ENCODE measurements around the gene ABCB9.

ABCB9 gene

DNA sequence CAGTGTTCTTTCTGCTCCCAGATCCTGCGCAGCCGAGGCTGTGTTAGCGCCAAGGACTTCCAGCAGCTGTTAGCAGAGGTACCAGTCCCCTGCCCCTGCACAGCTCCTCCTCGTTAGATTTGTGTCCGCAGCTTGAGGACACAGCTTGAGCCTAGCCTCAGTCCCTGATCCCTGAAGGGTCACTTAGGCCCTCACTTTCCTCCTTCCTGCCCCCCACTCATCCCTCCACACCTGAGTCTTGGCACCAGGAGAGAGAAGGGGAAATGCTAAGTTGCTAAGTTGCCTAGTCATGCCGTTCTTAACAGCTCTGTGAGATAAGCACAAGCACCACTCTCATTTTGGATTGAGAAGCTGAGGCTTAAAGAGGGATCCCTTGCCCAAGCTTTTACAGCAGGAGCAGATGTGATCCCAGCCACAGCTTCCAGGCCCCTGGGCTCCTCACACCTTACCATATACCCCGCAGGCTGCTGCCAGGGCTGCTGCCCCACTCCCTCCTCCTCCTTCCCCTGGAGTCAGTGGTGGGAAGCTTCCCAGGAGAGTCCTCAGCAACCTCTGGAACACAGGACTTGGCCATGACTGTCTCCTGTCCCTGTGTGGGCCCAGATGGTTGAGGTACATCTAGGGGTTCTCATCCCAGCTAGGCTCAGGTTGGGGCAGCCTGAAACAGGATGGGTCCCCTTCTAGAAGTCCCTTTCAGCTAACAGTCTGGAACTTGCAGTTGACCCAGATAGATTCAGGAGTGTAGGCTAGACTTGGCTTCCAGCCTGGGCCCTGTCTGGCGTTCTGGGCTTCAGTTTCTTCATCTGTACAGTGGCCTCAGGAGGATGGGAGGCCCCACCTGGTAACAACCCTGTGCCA is 9.8 kb upstream of the ABCB9 start:
- no CpG with 5 or more reads among the region's 8 CpGs for WGBS (ENCODE audit: insufficient coverage, insufficient read length)
- no peak for DNase-seq (ENCODE audit: low read depth, low spot score)
- Histone ChIP-seq H3K4me3 (ENCODE audit: low read length) (peak overlapping the region; percentile 100; the same call in 1 of the 2 replicates), H3K9me3 (ENCODE audit: control insufficient read depth, insufficient read depth, low read length) (no peaks in the 10 kb centered on the region), H3K4me1 (ENCODE audit: control insufficient read depth, insufficient read depth, low read length) (no peaks in the 10 kb centered on the region), H3K27ac (ENCODE audit: low read length) (no peak overlapping the region), H3K27me3 (ENCODE audit: control insufficient read depth, insufficient read depth, low read length) (no peaks in the 10 kb centered on the region), H3K36me3 (ENCODE audit: control insufficient read depth, insufficient read depth, low read length) (no peaks in the 10 kb centered on the region; the same call in 1 of the 2 replicates)

DNA sequence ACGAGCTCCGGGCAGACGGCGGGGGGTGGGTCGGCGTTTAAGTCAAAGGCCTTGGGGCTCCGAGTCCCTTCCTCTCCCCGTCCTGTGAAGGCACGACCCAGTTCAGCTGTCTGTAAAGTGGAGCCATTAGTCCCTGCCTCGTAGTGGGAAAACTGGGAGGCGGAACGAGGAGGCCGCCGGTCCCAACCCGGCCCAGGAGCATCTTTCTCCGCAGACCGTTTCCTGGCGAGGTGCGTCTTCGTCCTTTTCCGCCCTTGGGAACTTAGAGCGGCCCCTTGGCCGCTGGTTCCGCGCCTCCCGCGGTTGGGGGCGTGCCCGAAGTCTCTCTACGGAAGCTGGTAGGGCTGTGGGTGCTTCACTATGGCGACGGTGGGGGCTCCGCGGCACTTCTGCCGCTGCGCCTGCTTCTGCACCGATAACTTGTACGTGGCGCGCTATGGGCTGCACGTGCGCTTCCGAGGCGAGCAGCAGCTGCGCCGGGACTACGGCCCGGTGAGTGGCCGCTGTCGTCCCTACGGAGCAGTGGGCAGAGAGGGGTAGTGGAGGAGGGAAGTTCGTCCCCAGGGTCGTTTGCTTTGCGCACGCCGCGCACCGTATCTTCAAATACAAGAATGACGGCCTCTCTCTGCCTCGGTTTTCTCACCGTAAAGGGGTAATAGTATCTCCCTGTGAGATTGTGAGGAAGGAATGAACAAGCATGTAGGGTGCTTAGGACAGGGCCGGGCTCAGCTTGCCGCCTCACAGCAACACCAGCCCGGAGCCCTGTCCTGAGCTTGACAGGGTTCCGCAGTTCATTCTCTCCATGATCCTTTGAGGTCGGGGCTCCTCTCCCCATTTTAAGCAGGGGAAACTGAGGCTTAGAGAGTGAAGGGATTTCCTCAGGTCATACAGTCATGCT is 8.9 kb upstream of the ABCB9 start, which contains the start of gene OGFOD2:
TSS of gene OGFOD2 (plus strand) at position 353 of the 898 bp plus-strand sequence. CDS start at position 361, 8 bp downstream.
- no peaks in the 10 kb centered on the region for H3K27me3 ChIP-seq (ENCODE audit: control insufficient read depth, insufficient read depth, low read length)
- H3K4me3 ChIP-seq (ENCODE audit: low read length), result peak within 1 kb of the TSS; percentile 100
- H3K36me3 ChIP-seq (ENCODE audit: control insufficient read depth, insufficient read depth, low read length), result no peaks in the 10 kb centered on the region; the same call in 1 of the 2 replicates
- no CpG with 5 or more reads among the region's 66 CpGs for WGBS (ENCODE audit: insufficient coverage, insufficient read length)
- no peaks in the 10 kb centered on the region for H3K4me1 ChIP-seq (ENCODE audit: control insufficient read depth, insufficient read depth, low read length)
- H3K27ac ChIP-seq (ENCODE audit: low read length), result no peak within 1 kb of the TSS
- H3K9me3 ChIP-seq (ENCODE audit: control insufficient read depth, insufficient read depth, low read length), result no peaks in the 10 kb centered on the region
- DNase-seq (ENCODE audit: low read depth, low spot score), result peak; percentile 70

DNA sequence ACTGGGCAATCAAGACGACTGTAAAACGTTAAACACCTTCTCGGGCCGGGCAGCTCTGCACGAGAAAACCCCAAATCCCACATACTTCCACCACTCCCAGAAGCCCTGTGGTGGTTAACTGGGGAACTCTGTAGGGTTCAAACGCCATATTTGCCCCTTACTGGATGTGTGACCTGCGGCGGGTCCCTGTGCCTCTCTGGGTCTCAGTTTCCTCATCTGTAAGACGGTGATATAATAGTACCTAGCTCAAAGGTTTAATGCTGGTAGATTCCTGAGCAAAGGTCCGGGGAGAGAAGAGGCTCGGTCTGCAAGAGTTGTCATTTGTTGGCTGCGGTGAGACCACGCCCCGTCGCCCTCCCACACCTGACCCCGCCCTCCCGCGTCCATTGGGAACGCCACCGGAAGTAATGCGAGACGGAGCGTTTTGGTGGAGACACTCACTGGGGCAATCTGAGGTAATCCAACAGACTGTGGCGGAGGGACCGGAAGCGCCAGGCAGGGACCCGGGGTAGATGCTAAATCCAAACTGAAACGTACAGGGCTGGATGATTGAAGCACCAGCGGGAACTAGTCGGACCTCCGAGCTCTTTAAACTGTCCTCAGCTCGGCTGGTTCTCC is 8.1 kb upstream of the ABCB9 start:
- Histone ChIP-seq H3K4me1 (ENCODE audit: control insufficient read depth, insufficient read depth, low read length) (no peaks in the 10 kb centered on the region), H3K36me3 (ENCODE audit: control insufficient read depth, insufficient read depth, low read length) (no peaks in the 10 kb centered on the region; the same call in 1 of the 2 replicates), H3K9me3 (ENCODE audit: control insufficient read depth, insufficient read depth, low read length) (no peaks in the 10 kb centered on the region), H3K27ac (ENCODE audit: low read length) (no peak overlapping the region), H3K4me3 (ENCODE audit: low read length) (peak overlapping the region; percentile 100; the same call in 1 of the 2 replicates), H3K27me3 (ENCODE audit: control insufficient read depth, insufficient read depth, low read length) (no peaks in the 10 kb centered on the region)
- DNase-seq (ENCODE audit: low read depth, low spot score), result peak; percentile 93
- WGBS (ENCODE audit: insufficient coverage, insufficient read length), result no CpG with 5 or more reads among the region's 32 CpGs

DNA sequence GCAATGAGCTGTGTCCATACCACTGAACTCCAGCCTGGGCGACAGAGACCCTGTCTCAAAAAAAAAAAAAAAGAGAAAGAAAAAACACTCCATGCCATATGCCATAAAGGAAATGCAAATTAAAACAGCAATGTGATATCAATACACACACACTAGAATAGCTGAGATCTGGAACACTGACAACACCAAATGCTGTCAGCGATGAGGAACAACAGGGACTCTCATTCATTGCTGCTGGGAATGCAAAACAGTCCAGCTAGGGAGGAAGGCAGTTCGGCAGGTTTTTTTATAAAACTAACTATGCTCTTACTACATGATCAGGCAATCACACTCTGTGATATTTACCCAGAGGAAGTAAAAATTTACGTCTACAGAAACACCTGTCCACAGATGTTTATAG is 3.4 kb upstream of the ABCB9 start:
- H3K27me3 ChIP-seq (ENCODE audit: control insufficient read depth, insufficient read depth, low read length), result no peaks in the 10 kb centered on the region
- no peaks in the 10 kb centered on the region for H3K36me3 ChIP-seq (ENCODE audit: control insufficient read depth, insufficient read depth, low read length)
- no peak for DNase-seq (ENCODE audit: low read depth, low spot score)
- H3K4me1 ChIP-seq (ENCODE audit: control insufficient read depth, insufficient read depth, low read length), result peaks cover 2% of the 10 kb centered on the region; the same call in 1 of the 2 replicates
- WGBS (ENCODE audit: insufficient coverage, insufficient read length), result no CpG with 5 or more reads among the region's 4 CpGs
- no peak overlapping the region for H3K4me3 ChIP-seq (ENCODE audit: low read length)
- no peaks in the 10 kb centered on the region for H3K9me3 ChIP-seq (ENCODE audit: control insufficient read depth, insufficient read depth, low read length)
- no peak overlapping the region for H3K27ac ChIP-seq (ENCODE audit: low read length)

DNA sequence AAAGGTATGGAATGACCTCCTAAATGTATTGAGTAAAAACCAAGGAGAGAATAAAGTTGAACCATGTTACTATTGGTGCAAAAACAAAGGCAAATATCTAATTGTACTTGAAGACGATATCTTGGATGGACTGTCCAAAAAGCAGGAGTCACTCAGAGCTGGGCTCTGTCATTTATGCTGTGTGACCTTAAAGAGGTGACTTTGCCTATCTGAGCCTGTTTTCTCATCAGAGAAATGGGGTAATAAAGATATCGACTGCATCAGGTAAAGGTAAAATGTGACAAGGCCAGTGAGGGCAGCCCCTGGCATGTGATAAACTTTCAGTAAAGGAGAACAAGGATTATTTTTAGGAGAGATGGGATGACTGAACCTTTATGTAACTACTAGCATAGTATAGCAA is 1.8 kb upstream of the ABCB9 start:
- Histone ChIP-seq H3K9me3 (ENCODE audit: control insufficient read depth, insufficient read depth, low read length) (no peaks in the 10 kb centered on the region), H3K36me3 (ENCODE audit: control insufficient read depth, insufficient read depth, low read length) (no peaks in the 10 kb centered on the region), H3K4me3 (ENCODE audit: low read length) (no peak overlapping the region), H3K4me1 (ENCODE audit: control insufficient read depth, insufficient read depth, low read length) (peaks cover 5% of the 10 kb centered on the region; the same call in 1 of the 2 replicates), H3K27ac (ENCODE audit: low read length) (no peak overlapping the region), H3K27me3 (ENCODE audit: control insufficient read depth, insufficient read depth, low read length) (no peaks in the 10 kb centered on the region)
- DNase-seq (ENCODE audit: low read depth, low spot score), result no peak
- no CpG with 5 or more reads among the region's 2 CpGs for WGBS (ENCODE audit: insufficient coverage, insufficient read length)

DNA sequence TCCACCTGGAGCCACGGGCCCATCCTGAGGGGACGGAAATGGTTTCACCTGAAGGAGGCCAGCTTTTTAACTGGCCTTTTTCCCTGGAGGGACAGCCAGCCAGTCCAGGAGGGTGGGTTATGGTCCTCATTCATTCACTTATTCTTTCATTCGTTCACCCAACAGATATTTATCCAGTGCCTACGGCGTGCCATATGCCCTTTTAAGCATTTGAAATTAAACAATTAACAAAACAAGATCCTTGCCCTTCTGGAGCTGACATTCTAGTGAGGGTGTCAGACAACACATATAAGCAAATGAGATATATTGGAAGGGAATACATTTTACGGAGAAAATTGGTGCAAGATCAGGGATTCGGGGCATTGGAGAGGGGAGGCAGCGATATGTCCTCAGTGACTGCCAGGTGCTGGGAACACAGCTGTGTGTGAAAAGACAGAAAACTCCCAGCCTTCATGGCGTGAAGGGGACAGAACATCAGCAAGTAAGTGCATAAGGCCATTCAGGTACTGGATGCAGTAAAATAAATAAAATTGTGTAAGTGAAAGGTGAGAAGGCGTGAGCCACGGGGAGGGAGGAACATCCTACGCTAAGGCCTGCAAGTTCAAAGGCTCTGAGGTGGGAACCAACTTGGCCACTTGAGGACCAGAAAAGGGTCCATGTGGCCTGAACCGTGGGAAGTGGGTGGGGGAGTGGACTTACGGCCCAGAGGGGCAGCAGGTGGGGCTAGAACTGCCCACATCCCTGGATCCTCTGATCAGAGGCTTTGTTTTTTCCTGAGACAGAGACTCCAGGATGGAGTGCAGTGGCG is 684 bp upstream of the ABCB9 start:
- DNase-seq (ENCODE audit: low read depth, low spot score), result no peak
- Histone ChIP-seq H3K9me3 (ENCODE audit: control insufficient read depth, insufficient read depth, low read length) (no peaks in the 10 kb centered on the region), H3K27ac (ENCODE audit: low read length) (no peak overlapping the region), H3K4me1 (ENCODE audit: control insufficient read depth, insufficient read depth, low read length) (peaks cover 5% of the 10 kb centered on the region; the same call in 1 of the 2 replicates), H3K4me3 (ENCODE audit: low read length) (no peak overlapping the region), H3K27me3 (ENCODE audit: control insufficient read depth, insufficient read depth, low read length) (no peaks in the 10 kb centered on the region), H3K36me3 (ENCODE audit: control insufficient read depth, insufficient read depth, low read length) (no peaks in the 10 kb centered on the region)
- WGBS (ENCODE audit: insufficient coverage, insufficient read length), result no CpG with 5 or more reads among the region's 15 CpGs

DNA sequence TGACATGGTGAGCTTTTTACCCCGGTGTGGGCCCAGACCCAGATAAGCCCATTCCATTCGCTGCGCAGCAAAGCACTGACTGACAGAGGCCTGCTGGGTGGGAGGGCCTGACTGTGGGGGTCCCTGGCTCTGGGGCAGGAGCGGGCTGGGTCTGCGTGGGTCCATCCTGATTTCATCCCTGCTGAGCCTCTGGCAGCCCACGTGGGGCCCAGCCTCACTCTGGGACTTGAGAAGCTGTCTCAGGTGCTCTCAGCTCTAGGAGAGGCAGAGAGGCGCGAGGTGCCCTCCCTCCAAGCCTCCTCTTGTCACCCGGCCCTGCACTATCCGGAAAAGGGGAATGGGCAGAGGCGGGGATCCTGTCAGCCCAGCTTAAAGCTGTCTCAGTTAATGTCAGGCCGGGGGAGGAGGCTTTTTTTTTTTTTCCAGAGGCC is 927 bp downstream of the ABCB9 start:
- H3K27me3 ChIP-seq (ENCODE audit: control insufficient read depth, insufficient read depth, low read length), result no peaks in the 10 kb centered on the region
- no CpG with 5 or more reads among the region's 12 CpGs for WGBS (ENCODE audit: insufficient coverage, insufficient read length)
- no peak overlapping the region for H3K4me3 ChIP-seq (ENCODE audit: low read length)
- H3K9me3 ChIP-seq (ENCODE audit: control insufficient read depth, insufficient read depth, low read length), result no peaks in the 10 kb centered on the region
- no peaks in the 10 kb centered on the region for H3K36me3 ChIP-seq (ENCODE audit: control insufficient read depth, insufficient read depth, low read length)
- no peak for DNase-seq (ENCODE audit: low read depth, low spot score)
- H3K27ac ChIP-seq (ENCODE audit: low read length), result no peak overlapping the region
- H3K4me1 ChIP-seq (ENCODE audit: control insufficient read depth, insufficient read depth, low read length), result peaks cover 5% of the 10 kb centered on the region; the same call in 1 of the 2 replicates

DNA sequence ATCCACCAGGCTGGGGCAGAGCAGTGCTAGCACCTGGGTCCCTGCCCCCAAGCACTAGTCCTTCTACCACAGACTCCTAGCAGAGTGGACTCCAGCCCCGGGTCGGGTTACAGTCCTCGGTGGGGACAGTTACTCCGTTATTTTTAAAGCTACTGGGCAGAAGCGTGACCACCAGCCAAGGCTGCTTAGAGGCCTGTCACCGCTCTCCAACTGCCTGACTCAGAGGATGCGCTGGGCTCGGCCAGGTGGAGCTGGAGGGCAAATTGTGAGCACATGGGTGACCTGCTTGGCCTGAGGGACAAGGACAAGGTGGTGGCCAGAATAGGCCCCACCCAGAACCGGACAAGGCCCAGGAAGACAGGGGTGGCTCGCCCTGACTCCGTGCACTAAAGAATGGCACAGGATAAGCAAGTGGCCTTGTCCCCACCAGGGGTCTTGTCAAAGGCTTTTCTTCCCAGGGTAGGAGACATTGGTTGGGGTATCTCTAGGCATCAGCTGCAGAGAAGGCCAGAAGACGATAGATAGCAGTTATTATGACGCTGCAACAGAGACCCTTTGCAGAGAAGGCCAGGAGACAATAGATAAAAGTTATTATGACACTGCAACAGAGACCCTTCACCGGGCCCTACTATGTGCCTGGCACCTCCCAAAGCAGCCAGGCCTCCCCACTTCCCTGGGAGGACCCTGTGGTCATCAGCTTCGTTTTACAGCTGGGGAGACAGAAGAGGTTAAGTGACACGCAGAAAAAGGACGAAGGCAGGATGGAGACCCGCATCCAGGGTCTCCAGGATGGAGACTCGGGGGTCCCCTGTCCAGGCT is 1.6 kb downstream of the ABCB9 start:
- Histone ChIP-seq H3K9me3 (ENCODE audit: control insufficient read depth, insufficient read depth, low read length) (no peaks in the 10 kb centered on the region), H3K27me3 (ENCODE audit: control insufficient read depth, insufficient read depth, low read length) (no peaks in the 10 kb centered on the region), H3K27ac (ENCODE audit: low read length) (no peak overlapping the region), H3K36me3 (ENCODE audit: control insufficient read depth, insufficient read depth, low read length) (no peaks in the 10 kb centered on the region), H3K4me3 (ENCODE audit: low read length) (no peak overlapping the region), H3K4me1 (ENCODE audit: control insufficient read depth, insufficient read depth, low read length) (peaks cover 5% of the 10 kb centered on the region; the same call in 1 of the 2 replicates)
- DNase-seq (ENCODE audit: low read depth, low spot score), result no peak
- no CpG with 5 or more reads among the region's 19 CpGs for WGBS (ENCODE audit: insufficient coverage, insufficient read length)

DNA sequence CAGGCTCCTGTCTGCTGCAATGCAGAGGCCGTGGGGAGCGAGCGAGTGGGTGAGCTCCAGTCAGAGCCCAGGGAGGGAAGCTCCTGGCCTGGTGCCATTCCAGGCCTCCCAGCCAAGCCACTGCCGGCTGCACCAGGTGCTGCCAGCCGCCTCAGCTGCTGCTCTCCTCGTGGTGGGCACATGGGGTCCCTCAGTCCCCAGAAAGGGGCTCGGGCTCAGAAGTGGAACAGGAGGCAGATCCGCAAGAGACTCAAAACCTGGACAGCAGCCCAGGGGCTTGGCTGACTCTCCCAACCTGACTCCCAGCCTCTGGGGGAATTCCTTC is 2.4 kb downstream of the ABCB9 start:
- no peak for DNase-seq (ENCODE audit: low read depth, low spot score)
- H3K27ac ChIP-seq (ENCODE audit: low read length), result no peak overlapping the region
- no peaks in the 10 kb centered on the region for H3K36me3 ChIP-seq (ENCODE audit: control insufficient read depth, insufficient read depth, low read length)
- H3K27me3 ChIP-seq (ENCODE audit: control insufficient read depth, insufficient read depth, low read length), result no peaks in the 10 kb centered on the region
- H3K9me3 ChIP-seq (ENCODE audit: control insufficient read depth, insufficient read depth, low read length), result no peaks in the 10 kb centered on the region
- no CpG with 5 or more reads among the region's 8 CpGs for WGBS (ENCODE audit: insufficient coverage, insufficient read length)
- peaks cover 5% of the 10 kb centered on the region; the same call in 1 of the 2 replicates for H3K4me1 ChIP-seq (ENCODE audit: control insufficient read depth, insufficient read depth, low read length)
- H3K4me3 ChIP-seq (ENCODE audit: low read length), result no peak overlapping the region
